ENCODE measurements around the gene SORBS1.
A peak's percentile ranks its signal among the peaks of the same experiment; 100 is the strongest.

- peak; percentile 9; the same call in 1 of the 2 replicates for TF ChIP-seq GATA2 (IDR thresholded peaks at IDR 0.05; ENCODE audit: low read depth, low read length)
- TF ChIP-seq GATA3 (IDR thresholded peaks at IDR 0.05; ENCODE audit: low read depth, low read length) = peak; percentile 35; the same call in 1 of the 2 replicates
Measured at GRCh38 chr10:95520617-95521016, 40.6 kb downstream of the SORBS1 start.

Data from SH-SY5Y (cell line).